H1 (cell line): ENCODE measurements around the gene MPHOSPH9. TPM values are rescaled to one million over a fixed set of nuclear protein-coding genes. Genes with fewer than 3 reads are reported as not detected.

Source experiments
- EP300 ChIP-seq, 2 experiments: IDR thresholded peaks; 1 replicate in 1 of 2; 2 replicates in 1 of 2; pipeline ENCODE4 v1.6.1; 2011 to 2012; ENCODE audit warnings: low read depth in 2 of 2, low read length in 2 of 2, mild to moderate bottlenecking in 2 of 2, borderline replicate concordance in 1 of 2, inconsistent platforms in 1 of 2, moderate library complexity in 1 of 2
- KDM5A ChIP-seq: fragments of 200-600 bp; IDR thresholded peaks from 2 replicates; pipeline ENCODE4 v1.7.1; 2012; ENCODE audit warnings: mild to moderate bottlenecking, low read length, inconsistent platforms, mixed read lengths
- NANOG ChIP-seq: IDR thresholded peaks from 2 replicates; pipeline ENCODE4 v1.6.1; 2011; ENCODE audit warnings: low read length, low read depth, mild to moderate bottlenecking, inconsistent platforms; ENCODE audit not compliant: insufficient read depth, poor library complexity, severe bottlenecking
- PHF8 ChIP-seq: fragments of 200-600 bp; sonication (generic); conservative IDR thresholded peaks from 2 replicates; pipeline ENCODE4 v1.7.1; 2012; ENCODE audit warnings: low read depth, mild to moderate bottlenecking, inconsistent platforms, low read length, moderate library complexity
- SAP30 ChIP-seq: fragments of 300-600 bp; sonication (generic); IDR thresholded peaks from 2 replicates; pipeline ENCODE4 v1.7.1; 2012; ENCODE audit warnings: low read length, moderate library complexity, mild to moderate bottlenecking, inconsistent platforms; ENCODE audit not compliant: insufficient read depth, insufficient replicate concordance
- SIRT6 ChIP-seq: IDR thresholded peaks from one replicate; pipeline ENCODE4 v1.7.1; 2012; ENCODE audit warnings: low read length, inconsistent platforms
- SP1 ChIP-seq: IDR thresholded peaks from 2 replicates; pipeline ENCODE4 v1.6.1; 2011; ENCODE audit warnings: low read depth, low read length
- polyA plus RNA-seq, 7 experiments: library from polyadenylated mRNA; depleted of rRNA in 3 of 7; stranded (reverse) in 5 of 7; unstranded in 2 of 7; fragments of >200 nt in 5 of 7; fragments of 200-250 nt in 2 of 7; gene quantifications; 1 replicate in 5 of 7; 2 replicates in 1 of 7; 4 replicates in 1 of 7; pipeline versions ENCODE4 v1.2.1 to v1.2.3, GENCODE V29; 2011 to 2013; ENCODE audit warnings: missing spikeins in 2 of 7, mixed read lengths in 2 of 7
- total RNA-seq: library from RNA; stranded (reverse); fragmentation: NEBNext Ultra II Directional; extraction: Animal tissue kit (Norgen Biotek cat#: 25700); gene quantifications from 2 replicates; pipeline ENCODE4 v1.2.1, GENCODE V29; 2021
- TF ChIP-seq, protein P1 (sequence below): IDR thresholded peaks from 2 replicates; pipeline ENCODE4 v1.6.1; 2012; ENCODE audit warnings: low read length, inconsistent platforms

MPHOSPH9 gene
- total and polyA plus RNA-seq, 2 of the 8 experiments (the other 6 are each of a cell fraction or from before 2014, with no cell fraction given): 8.8 to 48.8 TPM

DNA sequence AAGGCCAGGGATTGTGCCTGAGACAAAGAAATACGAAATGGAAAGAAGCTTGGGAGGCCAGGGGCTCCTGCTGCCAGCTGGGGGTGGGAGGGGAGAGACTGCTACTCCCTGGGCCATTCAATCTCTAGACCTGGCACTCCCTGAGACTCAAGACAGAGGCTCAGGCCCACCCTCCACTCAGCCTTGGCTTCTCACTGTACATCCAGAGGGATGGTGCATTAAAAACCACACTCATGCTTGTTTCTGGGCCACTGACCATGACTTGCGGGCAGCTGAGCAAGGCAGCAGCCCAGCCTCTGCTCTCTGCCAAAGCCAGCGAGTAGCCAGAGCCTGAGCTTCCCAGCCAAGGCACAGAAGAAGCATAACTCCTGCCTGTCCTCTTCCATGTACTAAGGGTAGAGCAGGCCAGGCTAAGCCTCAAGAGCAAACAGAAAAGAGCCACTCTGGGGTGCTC lies 123.6 kb downstream of the MPHOSPH9 start (continued):
- TF ChIP-seq KDM5A (no peak), EP300 (IDR thresholded peaks at IDR 0.05; ENCODE audit: borderline replicate concordance in 1 of 2, low read depth in 2 of 2, low read length in 2 of 2) (no peak), NANOG (no peak), SIRT6 (no peak), SP1 (no peak), SAP30 (no peak), PHF8 (no peak)
- TF ChIP-seq, protein P1, sequence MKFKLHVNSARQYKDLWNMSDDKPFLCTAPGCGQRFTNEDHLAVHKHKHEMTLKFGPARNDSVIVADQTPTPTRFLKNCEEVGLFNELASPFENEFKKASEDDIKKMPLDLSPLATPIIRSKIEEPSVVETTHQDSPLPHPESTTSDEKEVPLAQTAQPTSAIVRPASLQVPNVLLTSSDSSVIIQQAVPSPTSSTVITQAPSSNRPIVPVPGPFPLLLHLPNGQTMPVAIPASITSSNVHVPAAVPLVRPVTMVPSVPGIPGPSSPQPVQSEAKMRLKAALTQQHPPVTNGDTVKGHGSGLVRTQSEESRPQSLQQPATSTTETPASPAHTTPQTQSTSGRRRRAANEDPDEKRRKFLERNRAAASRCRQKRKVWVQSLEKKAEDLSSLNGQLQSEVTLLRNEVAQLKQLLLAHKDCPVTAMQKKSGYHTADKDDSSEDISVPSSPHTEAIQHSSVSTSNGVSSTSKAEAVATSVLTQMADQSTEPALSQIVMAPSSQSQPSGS: no peak
